GM23248 (cell line): ENCODE measurements around the gene SLC43A2.

Source experiments
- EZH2 ChIP-seq: fragments of 200-600 bp; sonication (generic); IDR thresholded peaks from 2 replicates; pipeline ENCODE4 v1.6.1; 2018; ENCODE audit warnings: antibody characterized with exemption, mild to moderate bottlenecking; ENCODE audit not compliant: insufficient read depth, poor library complexity, severe bottlenecking
- EZH2phosphoT487 ChIP-seq: fragments of 200-600 bp; sonication (generic); IDR thresholded peaks from 2 replicates; pipeline ENCODE4 v1.6.1; 2018; ENCODE audit warnings: antibody characterized with exemption, moderate library complexity, mild to moderate bottlenecking, low read depth; ENCODE audit not compliant: insufficient read depth

- TF ChIP-seq EZH2 (no peak), EZH2phosphoT487 (no peak)
These were observed 64.6 kb downstream of the SLC43A2 start for GRCh38 chr17:1563786-1564613.
